Ureter (tissue), 1 donor: ENCODE results near the gene DHTKD1. TPM values are rescaled to one million over a fixed set of nuclear protein-coding genes. Genes with fewer than 3 reads are reported as not detected.
"Not testable (repeated sequence)": the region's sequence is repeated elsewhere in the genome, so short reads cannot be mapped to it uniquely, and the experiment has no call there.

Experiments used
- DNase-seq: peaks from one replicate; pipeline ENCODE4 v3.0.0-alpha.2; 2020; ENCODE audit warnings: low spot score
- total RNA-seq: library from RNA; stranded (reverse); gene quantifications from one replicate; pipeline ENCODE4 v1.2.4, GENCODE V29; 2023
- donor health status: DM: yes; HTN: yes; CAD: no.

Gene DHTKD1
- total RNA-seq, 1 donor from 2014 or later, result 25.4 TPM

- DNase-seq, result no peak
These were observed 1.4 kb upstream of the DHTKD1 start for GRCh38 chr10:12067336-12067735.

GRCh38 chr10:12071441-12071840 is 2.7 kb downstream of the DHTKD1 start:
- not testable (repeated sequence) for DNase-seq

GRCh38 chr10:12073526-12073925 is 4.8 kb downstream of the DHTKD1 start:
- DNase-seq, result no peak

GRCh38 chr10:12077580-12078180 is 8.9 kb downstream of the DHTKD1 start:
- no peak for DNase-seq

- no peak for DNase-seq
These were observed 12.7 kb downstream of the DHTKD1 start for GRCh38 chr10:12081470-12081869.

- no peak for DNase-seq
These were observed 13.3 kb downstream of the DHTKD1 start for GRCh38 chr10:12081879-12082557.

GRCh38 chr10:12088919-12089318 is 20.2 kb downstream of the DHTKD1 start:
- DNase-seq, result no peak

GRCh38 chr10:12091421-12091820 is 22.7 kb downstream of the DHTKD1 start:
- no peak for DNase-seq

- not testable (repeated sequence) for DNase-seq
These were observed 28.6 kb downstream of the DHTKD1 start for GRCh38 chr10:12097361-12097760.

GRCh38 chr10:12097791-12098190 is 29.0 kb downstream of the DHTKD1 start:
- no peak for DNase-seq

- DNase-seq, result no peak
These were observed 30.2 kb downstream of the DHTKD1 start for GRCh38 chr10:12098966-12099365.

GRCh38 chr10:12103802-12104201 is 35.0 kb downstream of the DHTKD1 start:
- no peak for DNase-seq

- no peak for DNase-seq
These were observed 39.0 kb downstream of the DHTKD1 start for GRCh38 chr10:12107781-12108180.

- DNase-seq, result no peak
These were observed 40.5 kb downstream of the DHTKD1 start for GRCh38 chr10:12109286-12109685.

- no peak for DNase-seq
These were observed 42.8 kb downstream of the DHTKD1 start for GRCh38 chr10:12111528-12111927.

- DNase-seq, result no peak
These were observed 44.9 kb downstream of the DHTKD1 start for GRCh38 chr10:12113627-12114026.

GRCh38 chr10:12121673-12122072 is 52.9 kb downstream of the DHTKD1 start:
- no peak for DNase-seq

GRCh38 chr10:12129222-12130111 is 60.7 kb downstream of the DHTKD1 start, which contains the start of gene SEC61A2:
TSS of gene SEC61A2 (plus strand) at chr10:12129677. CDS start at chr10:12129788, 111 bp downstream.
- DNase-seq, result peak; percentile 95

- DNase-seq, result no peak
These were observed 61.6 kb downstream of the DHTKD1 start for GRCh38 chr10:12130237-12130872.

GRCh38 chr10:12135631-12136030 is 66.9 kb downstream of the DHTKD1 start:
- DNase-seq, result no peak

- DNase-seq, result no peak
These were observed 71.3 kb downstream of the DHTKD1 start for GRCh38 chr10:12140038-12140437.

GRCh38 chr10:12144538-12144937 is 75.8 kb downstream of the DHTKD1 start:
- DNase-seq, result no peak
